ENCODE measurements around the gene FOXK2. TPM values are rescaled to one million over a fixed set of nuclear protein-coding genes. Genes with fewer than 3 reads are reported as not detected.

FOXK2 gene
- total and polyA plus RNA-seq, 2 donors (not counting 3 experiments of a cell fraction or from before 2014, with no cell fraction given), result 33.4 to 79.3 TPM

DNA sequence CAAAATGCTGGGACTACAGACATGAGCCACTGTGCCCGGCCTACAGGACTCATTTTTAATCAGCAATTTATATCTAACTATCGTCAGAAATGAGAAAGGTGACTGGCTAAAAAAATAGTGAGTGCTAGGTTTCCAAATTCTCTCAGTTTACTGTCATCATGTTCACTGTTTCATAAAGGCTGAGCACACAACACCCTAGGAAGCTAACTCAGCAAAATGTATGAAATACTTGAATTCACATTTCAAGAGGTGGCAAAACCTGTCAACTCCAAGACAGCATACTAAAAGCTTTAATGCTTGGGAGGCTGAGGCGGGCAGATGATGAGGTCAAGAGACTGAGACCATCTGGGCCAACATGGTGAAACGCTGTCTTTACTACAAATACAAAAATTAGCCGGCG, 112.0 kb downstream of the FOXK2 start:
- POLR2A ChIA-PET, result no interaction called here
- H3K36me3 ChIP-seq (ENCODE audit: control insufficient read depth in 2 of 2, extremely low read depth in 1 of 2, insufficient read depth in 2 of 2, low read length in 2 of 2), result peaks cover 3 to 24% of the 10 kb centered on the region in 2 experiments

More for the DNA sequence above, 112.0 kb downstream of the FOXK2 start:
- H3K27ac ChIP-seq (ENCODE audit: insufficient read depth, low read depth, low read length), result no peak overlapping the region
- TF ChIP-seq EZH2 (IDR thresholded peaks at IDR 0.05; ENCODE audit: borderline replicate concordance, low read depth, low read length, severe bottlenecking) (no peak), FOS (IDR thresholded peaks at IDR 0.05; ENCODE audit: borderline replicate concordance, insufficient read depth, low read length) (no peak), POLR2A (IDR thresholded peaks at IDR 0.05; ENCODE audit: low read depth, low read length) (no peak), JUN (IDR thresholded peaks at IDR 0.05; ENCODE audit: borderline replicate concordance, insufficient read depth, insufficient read length, low read depth) (no peak), POLR2AphosphoS5 (IDR thresholded peaks at IDR 0.05; ENCODE audit: insufficient read depth, low read depth, low read length) (no peak), MYC (IDR thresholded peaks at IDR 0.05; ENCODE audit: low read depth, low read length) (no peak), GATA2 (IDR thresholded peaks at IDR 0.05; ENCODE audit: insufficient read depth, insufficient read length, low read depth, low read length) (no peak), CTCF (IDR thresholded peaks at IDR 0.05; ENCODE audit: extremely low read depth in 1 of 2, insufficient read depth in 1 of 2, low read depth in 1 of 2, low read length in 2 of 2) (no peak)
- TF ChIP-seq, protein P1, sequence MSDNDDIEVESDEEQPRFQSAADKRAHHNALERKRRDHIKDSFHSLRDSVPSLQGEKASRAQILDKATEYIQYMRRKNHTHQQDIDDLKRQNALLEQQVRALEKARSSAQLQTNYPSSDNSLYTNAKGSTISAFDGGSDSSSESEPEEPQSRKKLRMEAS (IDR thresholded peaks at IDR 0.05; ENCODE audit: insufficient read depth, insufficient read length), result no peak
- DNase-seq (ENCODE audit: low read depth, low spot score) (no peak), FAIRE-seq (peak; percentile 43)
- H3K9me3 ChIP-seq (replicated peaks; ENCODE audit: control insufficient read depth, insufficient read depth, low read length), result no peaks in the 10 kb centered on the region
- CTCF ChIA-PET, result interaction anchor here (0.9 kb wide), 1 partner anchor 9 kb away, joined by 3 read pairs; no protein-coding TSS in a partner anchor
- H3K4me3 ChIP-seq (replicated peaks in 1 of 3; ENCODE audit: insufficient read depth in 1 of 3, low read depth in 1 of 3, low read length in 3 of 3), result no peak overlapping the region
- no peak overlapping the region for H2AFZ ChIP-seq (ENCODE audit: low read depth, low read length)
- H3K9me1 ChIP-seq (replicated peaks; ENCODE audit: control insufficient read depth, extremely low read depth, insufficient read depth, low read length), result no peaks in the 10 kb centered on the region
- no peaks in the 10 kb centered on the region for H3K27me3 ChIP-seq (ENCODE audit: control insufficient read depth in 2 of 2, insufficient read depth in 2 of 2, low read length in 2 of 2)
- no peak overlapping the region for H3K4me2 ChIP-seq (ENCODE audit: insufficient read depth, low read length)
- no TSS peak for BruUV-seq (replicated peaks)
- H3K4me1 ChIP-seq (ENCODE audit: control insufficient read depth, extremely low read depth, insufficient read depth, low read length), result no peaks in the 10 kb centered on the region
- no peaks in the 10 kb centered on the region for H4K20me1 ChIP-seq (replicated peaks; ENCODE audit: control insufficient read depth, extremely low read depth, insufficient read depth, low read length)
- intact Hi-C loops (cut with micrococcal nuclease), result no loop called here
- H3K79me2 ChIP-seq (ENCODE audit: control insufficient read depth, insufficient read depth, low read length), result peaks cover 37% of the 10 kb centered on the region
- no peak overlapping the region for H3K9ac ChIP-seq (replicated peaks; ENCODE audit: extremely low read depth, insufficient read depth, low read length)
- dilution Hi-C loops (cut with MboI; ENCODE audit: extremely low pct_ligation_motif_present, low sequenced_read_pairs), result no loop called here

Measured in endothelial cell of umbilical vein (primary cell).